Muscle layer of duodenum (tissue), 2 donors: ENCODE measurements around the gene INCA1.

Experiments
- H3K27ac ChIP-seq: one replicate; pipeline ENCODE4 v1.7.0; 2013; ENCODE audit warnings: mild to moderate bottlenecking, low read length
- H3K27me3 ChIP-seq: one replicate; pipeline ENCODE4 v1.7.0; 2013; ENCODE audit warnings: low read depth, mild to moderate bottlenecking, control low read depth, low read length
- H3K36me3 ChIP-seq, 2 donors: one replicate each; pipeline ENCODE4 v1.7.0; 2013; ENCODE audit warnings: low read length in 2 of 2, control low read depth in 1 of 2, mild to moderate bottlenecking in 1 of 2; ENCODE audit not compliant: insufficient read depth in 2 of 2, control insufficient read depth in 1 of 2
- H3K4me1 ChIP-seq, 2 donors: one replicate each; pipeline ENCODE4 v1.7.0; 2013; ENCODE audit warnings: low read length in 2 of 2, mild to moderate bottlenecking in 2 of 2, control low read depth in 1 of 2, moderate library complexity in 1 of 2; ENCODE audit not compliant: insufficient read depth in 2 of 2, control insufficient read depth in 1 of 2
- H3K4me3 ChIP-seq, 2 donors: one replicate each; pipeline ENCODE4 v1.7.0; 2013; ENCODE audit warnings: low read length in 2 of 2, low read depth in 1 of 2, mild to moderate bottlenecking in 1 of 2
- H3K9me3 ChIP-seq, 2 donors: one replicate each; pipeline ENCODE4 v1.7.0; 2013; ENCODE audit warnings: low read length in 2 of 2, control low read depth in 1 of 2, mild to moderate bottlenecking in 1 of 2; ENCODE audit not compliant: control insufficient read depth in 1 of 2
- donor health status: healthy.

INCA1 gene

DNA sequence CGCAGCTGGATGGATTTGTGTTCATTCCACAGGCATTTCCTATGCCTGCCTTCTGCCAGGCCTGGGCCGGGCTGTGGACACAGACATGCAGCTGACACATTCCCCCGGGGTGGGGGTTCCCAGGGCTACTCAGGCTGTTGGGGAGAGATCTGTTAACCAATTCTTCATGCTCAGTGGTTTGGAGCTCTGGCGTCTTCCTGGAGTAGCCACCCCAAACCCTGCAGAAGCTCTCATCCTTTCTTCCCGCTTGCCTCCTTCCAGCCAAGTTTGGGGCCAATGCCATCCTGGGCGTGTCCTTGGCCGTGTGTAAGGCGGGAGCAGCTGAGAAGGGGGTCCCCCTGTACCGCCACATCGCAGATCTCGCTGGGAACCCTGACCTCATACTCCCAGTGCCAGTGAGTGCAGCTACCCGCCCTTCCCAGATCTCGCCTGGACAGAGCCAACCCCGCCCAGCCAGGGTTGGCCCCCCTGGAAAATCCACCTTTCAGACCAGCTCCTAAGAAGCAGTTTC is 43.8 kb downstream of the INCA1 start:
- peaks cover 11 to 15% of the 10 kb centered on the region in 2 donors for H3K4me1 ChIP-seq
- no peak overlapping the region for H3K27ac ChIP-seq
- H3K36me3 ChIP-seq: peaks cover 0 to 6% of the 10 kb centered on the region in 2 donors
- H3K27me3 ChIP-seq: no peaks in the 10 kb centered on the region
- no peaks in the 10 kb centered on the region for H3K9me3 ChIP-seq
- H3K4me3 ChIP-seq: no peak overlapping the region

DNA sequence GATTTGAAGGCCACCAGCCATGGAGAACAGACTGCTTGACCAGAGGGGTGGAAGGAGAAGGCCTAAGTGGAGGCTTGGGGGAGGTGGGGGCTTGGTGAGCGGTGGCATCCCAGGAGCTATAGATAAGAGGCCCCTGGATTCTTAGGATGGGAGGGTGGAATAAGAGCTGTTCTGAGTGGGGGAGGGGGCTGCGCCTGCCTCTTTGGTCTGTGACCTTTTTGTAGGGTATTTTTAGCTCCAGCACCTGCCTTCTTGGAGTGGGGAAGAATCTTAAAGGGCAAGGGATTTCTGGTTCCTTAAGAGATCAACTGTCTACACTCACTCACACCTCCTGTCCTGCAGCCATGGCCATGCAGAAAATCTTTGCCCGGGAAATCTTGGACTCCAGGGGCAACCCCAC is 45.8 kb downstream of the INCA1 start:
- Histone ChIP-seq H3K9me3 (no peaks in the 10 kb centered on the region), H3K27ac (no peak overlapping the region), H3K4me3 (no peak overlapping the region), H3K27me3 (no peaks in the 10 kb centered on the region), H3K36me3 (peaks cover under 1 to 5% of the 10 kb centered on the region in 2 donors), H3K4me1 (peaks cover 11 to 21% of the 10 kb centered on the region in 2 donors)

DNA sequence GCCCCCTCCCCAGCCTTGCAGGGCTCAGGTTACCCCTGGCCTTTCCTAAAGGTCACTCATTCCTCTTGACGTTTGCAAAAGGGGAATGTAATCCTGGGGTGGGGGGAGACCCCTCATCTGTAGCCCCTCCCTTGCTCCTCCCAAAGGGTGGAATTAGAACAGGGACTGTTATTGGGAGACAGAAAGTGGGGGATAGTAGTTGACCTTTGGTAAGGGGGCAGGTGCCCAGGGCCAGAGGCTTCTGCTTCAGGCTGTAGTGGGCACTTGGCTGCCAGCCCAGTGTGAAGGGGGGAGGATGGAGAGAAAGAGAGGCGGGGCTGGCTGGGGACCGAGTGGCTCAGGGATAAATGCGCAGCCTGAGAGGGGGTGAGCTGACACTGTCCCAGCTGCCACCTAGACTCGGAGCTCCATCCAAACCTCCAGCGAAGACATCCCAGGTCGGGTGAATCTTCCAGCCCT is 46.5 kb downstream of the INCA1 start, which contains the start of gene ENO3:
TSS of gene ENO3 (plus strand) at position 374 of the 459 bp plus-strand sequence. CDS start 711 bp downstream, outside the sequence.
- no peaks in the 10 kb centered on the region for H3K9me3 ChIP-seq
- H3K36me3 ChIP-seq: peaks cover 5 to 10% of the 10 kb centered on the region in 2 donors
- H3K4me1 ChIP-seq: peaks cover 16 to 28% of the 10 kb centered on the region in 2 donors
- H3K4me3 ChIP-seq: peak within 1 kb of the TSS; percentile 44 to 97
- no peaks in the 10 kb centered on the region for H3K27me3 ChIP-seq
- peak within 1 kb of the TSS; percentile 79 for H3K27ac ChIP-seq

DNA sequence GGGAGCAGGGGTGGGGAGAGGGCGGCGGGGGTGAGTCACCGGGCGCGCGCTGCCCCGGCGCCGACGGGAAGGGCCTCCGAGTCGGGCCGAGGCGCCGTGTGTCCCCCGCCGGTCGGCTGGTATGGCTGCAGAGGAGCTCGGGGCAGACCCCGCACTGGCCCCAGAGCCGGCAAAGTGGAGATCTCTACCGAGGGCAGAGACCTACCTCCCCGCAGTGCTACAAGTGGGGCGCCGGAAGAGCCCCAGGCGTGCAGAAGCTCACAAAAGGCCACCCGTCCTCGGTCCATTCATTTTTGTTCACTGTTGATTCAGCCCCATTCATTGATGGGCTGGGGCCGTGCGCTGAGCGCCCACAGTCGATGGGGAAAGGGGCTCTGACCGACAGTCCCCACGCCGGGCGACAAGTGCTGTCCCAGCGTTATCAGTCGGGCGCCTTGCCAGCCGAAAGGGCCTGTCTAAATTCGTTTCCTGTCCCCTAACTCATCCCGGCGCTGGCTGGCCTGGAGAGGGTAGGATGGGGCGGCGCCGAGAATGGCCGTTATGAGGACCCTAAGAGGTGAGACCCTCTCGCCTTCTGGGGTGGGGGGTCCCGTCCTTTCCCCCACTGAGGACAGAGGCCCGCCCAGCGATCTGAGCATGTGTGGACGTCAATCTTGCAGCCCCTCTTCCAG is 47.1 kb downstream of the INCA1 start:
- Histone ChIP-seq H3K9me3 (no peaks in the 10 kb centered on the region), H3K27me3 (no peaks in the 10 kb centered on the region), H3K27ac (peak overlapping the region; percentile 79), H3K4me3 (peak overlapping the region; percentile 44 to 97), H3K36me3 (peaks cover 11 to 15% of the 10 kb centered on the region in 2 donors), H3K4me1 (peaks cover 21 to 33% of the 10 kb centered on the region in 2 donors)

DNA sequence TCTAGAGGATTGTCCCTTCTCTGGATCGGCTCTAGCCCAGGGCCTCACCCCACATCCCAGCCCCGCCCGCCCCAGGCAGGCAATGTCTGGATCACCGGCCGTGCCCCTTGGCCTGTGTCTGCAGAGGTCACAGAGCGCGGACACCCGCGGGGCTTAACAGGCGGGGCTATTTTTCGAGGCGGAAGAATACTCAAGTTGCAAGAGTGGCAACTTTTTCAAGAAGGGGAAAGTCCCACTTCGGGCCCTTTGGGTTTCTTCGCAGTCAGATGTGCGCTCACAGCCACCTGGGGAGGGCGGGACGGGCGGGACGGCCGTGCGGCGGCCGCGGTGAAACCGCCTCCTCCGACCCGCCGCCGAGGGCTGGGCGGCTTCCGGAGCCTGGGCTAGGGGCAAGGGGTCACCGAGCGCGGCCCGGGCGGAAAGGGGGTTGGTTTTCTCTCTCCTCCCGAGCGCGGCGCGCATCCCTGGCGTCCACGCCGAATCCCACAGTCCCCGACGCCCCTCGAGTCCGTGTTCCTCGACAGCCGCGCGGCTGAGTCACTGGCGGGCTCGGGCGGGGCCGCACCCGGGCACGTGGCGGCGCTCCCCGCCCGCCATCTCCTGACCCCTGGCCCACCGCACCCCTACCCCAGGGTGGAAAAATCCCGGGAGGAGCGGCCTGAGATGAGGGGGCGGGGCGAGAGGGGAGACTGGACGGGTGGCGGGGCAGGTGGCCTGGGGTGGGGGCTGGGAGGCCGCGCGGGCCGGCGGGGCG is 47.8 kb downstream of the INCA1 start:
- Histone ChIP-seq H3K27ac (peak overlapping the region; percentile 92), H3K4me1 (peaks cover 28 to 40% of the 10 kb centered on the region in 2 donors), H3K4me3 (peak overlapping the region; percentile 67 to 97), H3K27me3 (no peaks in the 10 kb centered on the region), H3K9me3 (no peaks in the 10 kb centered on the region), H3K36me3 (peaks cover 18 to 22% of the 10 kb centered on the region in 2 donors)

DNA sequence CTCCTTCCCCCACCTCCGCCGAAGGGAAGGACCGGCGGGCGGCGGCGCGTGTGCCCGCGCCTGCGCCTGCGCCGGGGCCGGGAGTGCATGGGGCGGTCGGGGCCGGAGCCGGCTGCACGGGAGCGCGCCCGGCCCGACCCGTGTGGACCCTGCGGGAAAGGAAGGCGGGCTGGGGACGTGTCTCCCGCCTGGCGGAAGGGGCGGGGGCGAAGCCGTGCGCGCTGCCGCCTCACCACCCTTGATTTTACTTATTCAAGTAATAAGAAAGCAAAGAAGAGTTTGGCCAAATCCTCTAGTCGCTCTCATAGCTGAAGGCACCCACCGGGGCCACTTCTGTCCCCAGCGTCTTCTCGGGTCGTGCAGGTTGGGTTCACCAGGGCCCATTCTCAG is 48.4 kb downstream of the INCA1 start:
- H3K36me3 ChIP-seq: peaks cover 22 to 25% of the 10 kb centered on the region in 2 donors
- peak overlapping the region; percentile 92 to 97 for H3K4me3 ChIP-seq
- H3K27ac ChIP-seq: peak overlapping the region; percentile 92
- H3K9me3 ChIP-seq: no peaks in the 10 kb centered on the region
- H3K4me1 ChIP-seq: peaks cover 32 to 46% of the 10 kb centered on the region in 2 donors
- H3K27me3 ChIP-seq: no peaks in the 10 kb centered on the region

DNA sequence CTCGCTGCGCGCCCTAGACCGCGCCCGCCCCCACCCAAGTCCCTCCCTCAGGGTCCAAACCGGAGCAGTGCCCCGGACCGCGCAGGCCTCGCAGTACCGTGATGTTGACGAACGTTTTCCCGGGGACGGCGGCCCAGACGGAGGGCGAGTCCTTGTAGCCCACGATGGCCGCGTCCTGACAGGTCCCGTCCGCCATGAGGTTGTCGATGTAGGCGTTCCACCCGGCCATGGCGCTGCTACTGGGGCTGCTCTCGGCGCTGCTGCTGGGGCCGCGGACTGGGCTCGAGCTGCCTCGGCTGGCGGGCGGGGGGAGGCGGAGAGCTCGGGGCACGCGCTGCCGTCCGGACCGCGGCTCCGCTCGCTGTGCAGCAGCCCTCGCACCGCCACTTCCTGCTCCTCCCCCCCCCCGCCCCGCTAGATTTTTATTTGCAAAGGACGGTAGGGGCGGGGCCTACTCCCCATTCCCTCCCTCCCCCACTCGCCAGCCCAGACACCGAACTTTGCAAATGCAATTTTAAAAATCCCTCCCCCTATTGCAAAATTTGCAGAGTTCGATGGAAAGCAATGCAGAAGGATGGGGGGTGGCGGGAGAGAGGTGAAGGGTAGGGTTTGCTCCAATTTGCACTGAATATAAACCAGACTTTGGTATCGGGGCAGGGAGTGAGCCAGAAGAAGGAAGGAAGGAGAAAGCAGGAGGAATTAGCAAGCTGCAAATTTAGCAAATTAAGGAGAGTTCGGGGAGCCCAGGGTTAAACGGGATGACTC is 49.0 kb downstream of the INCA1 start, which contains the start of gene PFN1:
TSS of gene PFN1 (minus strand) at position 365 of the 765 bp plus-strand sequence. CDS start at position 229, 136 bp downstream.
- peaks cover 25 to 29% of the 10 kb centered on the region in 2 donors for H3K36me3 ChIP-seq
- peak within 1 kb of the TSS; percentile 92 to 97 for H3K4me3 ChIP-seq
- H3K4me1 ChIP-seq: peaks cover 32 to 51% of the 10 kb centered on the region in 2 donors
- H3K9me3 ChIP-seq: no peaks in the 10 kb centered on the region
- peak within 1 kb of the TSS; percentile 92 for H3K27ac ChIP-seq
- H3K27me3 ChIP-seq: no peaks in the 10 kb centered on the region

DNA sequence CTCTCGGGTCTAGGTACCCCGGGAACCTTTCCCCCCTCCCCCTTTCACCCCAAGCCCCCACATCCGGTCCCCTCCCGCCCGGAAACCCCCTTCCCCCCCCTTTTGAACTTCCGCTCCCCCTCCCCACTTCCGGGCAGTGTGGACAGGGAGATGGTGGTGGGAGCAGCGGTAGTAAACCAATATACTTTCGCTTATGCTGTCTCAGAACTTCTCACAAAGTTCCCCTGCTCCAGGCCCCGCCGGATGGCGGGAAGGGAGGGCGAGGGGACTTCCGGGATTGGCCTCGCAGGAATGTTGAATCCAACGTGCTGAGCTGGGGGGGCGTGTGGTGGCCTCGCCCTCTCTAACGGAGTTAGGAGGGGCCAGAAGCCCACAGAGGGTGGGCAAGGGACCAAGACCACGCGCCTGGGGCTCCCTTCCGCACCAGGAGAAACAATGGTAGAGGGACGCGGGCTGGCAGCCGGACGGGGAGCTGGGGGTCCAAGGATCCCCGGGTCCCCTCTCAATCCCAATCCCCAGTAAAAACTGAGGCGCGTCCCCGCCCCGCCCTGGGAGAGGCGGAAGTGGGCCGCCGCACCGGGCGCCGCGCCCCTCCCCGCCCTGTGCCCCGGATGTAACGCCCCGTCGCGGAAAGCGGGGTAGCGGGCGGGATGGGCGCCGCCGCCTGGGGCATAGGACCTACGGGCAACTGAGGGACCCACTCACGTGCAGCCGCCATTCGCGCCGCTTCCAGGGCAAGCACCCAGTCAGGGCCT is 49.7 kb downstream of the INCA1 start:
- peak overlapping the region; percentile 92 to 97 for H3K4me3 ChIP-seq
- peaks cover 33 to 37% of the 10 kb centered on the region in 2 donors for H3K36me3 ChIP-seq
- H3K27ac ChIP-seq: peak overlapping the region; percentile 90
- no peaks in the 10 kb centered on the region for H3K27me3 ChIP-seq
- peaks cover 32 to 58% of the 10 kb centered on the region in 2 donors for H3K4me1 ChIP-seq
- H3K9me3 ChIP-seq: no peaks in the 10 kb centered on the region

DNA sequence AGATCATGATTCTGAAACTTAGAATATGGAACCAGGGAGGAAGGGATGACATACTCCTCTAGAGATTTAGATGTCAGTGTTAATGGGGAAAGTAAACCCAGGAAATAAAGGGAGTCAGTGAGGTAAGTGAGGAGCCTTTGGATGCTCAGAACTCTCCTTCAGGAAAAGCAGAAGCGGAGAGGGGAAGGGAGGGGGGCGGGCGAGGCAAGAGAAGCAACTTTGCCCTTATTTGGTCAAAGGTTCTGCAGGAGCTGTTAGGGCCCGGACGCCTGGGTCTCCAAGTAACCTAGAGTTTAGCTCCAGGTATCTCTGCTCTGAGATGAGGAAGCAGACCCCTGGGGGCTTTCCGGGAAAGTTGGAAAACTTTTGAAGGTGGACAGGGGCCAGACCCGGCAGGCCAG is 50.3 kb downstream of the INCA1 start:
- Histone ChIP-seq H3K27me3 (no peaks in the 10 kb centered on the region), H3K4me1 (peaks cover 32 to 64% of the 10 kb centered on the region in 2 donors), H3K36me3 (peaks cover 39 to 43% of the 10 kb centered on the region in 2 donors), H3K4me3 (peak overlapping the region; percentile 92 to 97), H3K27ac (peak overlapping the region; percentile 90), H3K9me3 (no peaks in the 10 kb centered on the region)

DNA sequence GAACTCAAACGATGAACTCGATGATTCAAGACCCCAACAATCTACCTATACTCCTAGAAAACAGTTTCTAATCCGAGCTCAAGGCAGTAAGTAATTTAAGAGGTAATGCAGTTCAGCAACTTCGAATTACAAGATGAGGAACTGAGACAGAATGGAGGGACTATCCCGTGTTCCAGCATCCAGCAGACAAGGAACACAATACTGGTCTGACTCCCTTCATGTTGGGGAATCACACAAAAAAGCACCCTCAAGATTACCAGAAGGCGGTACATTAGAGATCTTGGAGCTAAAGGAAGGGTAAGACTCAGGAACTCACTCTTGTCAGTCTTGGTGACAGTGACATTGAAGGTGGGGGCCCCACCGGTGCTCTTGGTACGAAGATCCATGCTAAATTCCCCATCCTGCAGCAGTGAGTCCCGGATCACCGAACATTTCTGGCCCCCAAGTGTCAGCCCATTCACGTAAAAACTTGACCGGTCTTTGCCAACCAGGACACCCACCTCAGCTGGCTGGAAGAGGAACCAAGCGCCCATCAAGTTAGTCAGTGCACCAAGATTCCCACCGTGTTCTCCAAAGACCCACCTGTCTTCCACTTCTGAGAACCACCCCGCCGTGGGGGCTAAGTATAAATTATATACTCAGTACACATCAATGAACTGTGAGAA is 50.9 kb downstream of the INCA1 start:
- peak overlapping the region; percentile 90 for H3K27ac ChIP-seq
- H3K9me3 ChIP-seq: no peaks in the 10 kb centered on the region
- peaks cover 31 to 69% of the 10 kb centered on the region in 2 donors for H3K4me1 ChIP-seq
- peaks cover 41 to 43% of the 10 kb centered on the region in 2 donors for H3K36me3 ChIP-seq
- no peaks in the 10 kb centered on the region for H3K27me3 ChIP-seq
- peak overlapping the region; percentile 92 to 97 for H3K4me3 ChIP-seq
